CD14-positive monocyte (primary cell): ENCODE measurements around the gene TRAPPC3L. TPM values are rescaled to one million over a fixed set of nuclear protein-coding genes. Genes with fewer than 3 reads are reported as not detected.

Source experiments
- DNase-seq, 3 donors: peaks; one replicate each; pipeline ENCODE4 v3.0.0-alpha.2; 2011 to 2022
- H2AFZ ChIP-seq: 2 replicates; pipeline ENCODE4 v1.6.0; 2012; ENCODE audit warnings: mild to moderate bottlenecking, low read depth, low read length, inconsistent platforms; ENCODE audit not compliant: insufficient read depth, poor library complexity, severe bottlenecking
- H3K27ac ChIP-seq, 2 donors: 1 replicate in 1 of 2; 2 replicates in 1 of 2; pipeline ENCODE4 v1.5.1; 2012 to 2013; ENCODE audit warnings: low read length in 2 of 2, control low read depth in 1 of 2, inconsistent platforms in 1 of 2, low read depth in 1 of 2, mild to moderate bottlenecking in 1 of 2
- H3K27me3 ChIP-seq, 2 donors: one replicate each; pipeline versions ENCODE4 v1.6.0 to v1.6.1; 2011 to 2013; ENCODE audit warnings: low read length in 2 of 2; ENCODE audit not compliant: control insufficient read depth in 2 of 2, insufficient read depth in 2 of 2
- H3K36me3 ChIP-seq, 2 donors: replicated peaks in 1 of 2; 1 replicate in 1 of 2; 2 replicates in 1 of 2; pipeline versions ENCODE4 v1.5.1 to v1.6.1; 2012 to 2013; ENCODE audit warnings: low read length in 2 of 2, control low read depth in 1 of 2, inconsistent platforms in 1 of 2, mild to moderate bottlenecking in 1 of 2; ENCODE audit not compliant: insufficient read depth in 2 of 2, control insufficient read depth in 1 of 2
- H3K4me1 ChIP-seq, 2 donors: 1 replicate in 1 of 2; 2 replicates in 1 of 2; pipeline versions ENCODE4 v1.5.1 to v1.6.1; 2012 to 2013; ENCODE audit warnings: low read length in 2 of 2, control low read depth in 1 of 2, inconsistent platforms in 1 of 2, mild to moderate bottlenecking in 1 of 2, moderate library complexity in 1 of 2; ENCODE audit not compliant: insufficient read depth in 2 of 2, control insufficient read depth in 1 of 2
- H3K4me2 ChIP-seq: replicated peaks from 2 replicates; pipeline ENCODE3; 2012; ENCODE audit warnings: low read length, moderate library complexity, mild to moderate bottlenecking; ENCODE audit not compliant: poor library complexity, severe bottlenecking; ENCODE audit errors: extremely low read depth
- H3K4me3 ChIP-seq, 3 experiments: fragments of 200-600 bp in 1 of 3; sonication (generic) in 1 of 3; replicated peaks in 1 of 3; 1 replicate in 2 of 3; 2 replicates in 1 of 3; pipeline ENCODE4 v1.5.1; 2011 to 2013; ENCODE audit warnings: low read length in 3 of 3, mild to moderate bottlenecking in 3 of 3, control low read depth in 2 of 3, low read depth in 2 of 3, inconsistent platforms in 1 of 3, moderate library complexity in 1 of 3
- H3K79me2 ChIP-seq: 2 replicates; pipeline ENCODE4 v1.6.0; 2012; ENCODE audit warnings: mild to moderate bottlenecking, control low read depth, inconsistent platforms, low read length, moderate library complexity; ENCODE audit not compliant: insufficient read depth
- H3K9ac ChIP-seq: 2 replicates; pipeline ENCODE4 v1.6.0; 2017; ENCODE audit warnings: low read length, mild to moderate bottlenecking; ENCODE audit not compliant: insufficient read depth, poor library complexity, severe bottlenecking
- H3K9me3 ChIP-seq, 2 donors: replicated peaks in 1 of 2; 1 replicate in 1 of 2; 2 replicates in 1 of 2; pipeline versions ENCODE4 v1.5.1 to v1.6.1; 2012 to 2013; ENCODE audit warnings: low read length in 2 of 2, control low read depth in 1 of 2; ENCODE audit not compliant: control insufficient read depth in 1 of 2, insufficient read depth in 1 of 2
- H4K20me1 ChIP-seq: 2 replicates; pipeline ENCODE4 v1.6.0; 2012; ENCODE audit warnings: mild to moderate bottlenecking, low read length, control low read depth, moderate library complexity; ENCODE audit not compliant: insufficient read depth
- H3K27ac Mint-ChIP-seq, 7 donors: one replicate each; pipeline ENCODE4 v1.8.0; 2020; ENCODE audit warnings: mild to moderate bottlenecking in 7 of 7, mixed read lengths in 7 of 7, moderate library complexity in 6 of 7, inconsistent platforms in 2 of 7
- H3K27me3 Mint-ChIP-seq, 3 donors: one replicate each; pipeline ENCODE4 v1.8.0; 2021 to 2022; ENCODE audit warnings: low read depth in 3 of 3, mild to moderate bottlenecking in 3 of 3, mixed read lengths in 3 of 3, moderate library complexity in 3 of 3, inconsistent platforms in 1 of 3
- H3K36me3 Mint-ChIP-seq, 2 donors: one replicate each; pipeline ENCODE4 v1.8.0; 2020; ENCODE audit warnings: mixed read lengths in 2 of 2, inconsistent platforms in 1 of 2, mild to moderate bottlenecking in 1 of 2
- H3K4me1 Mint-ChIP-seq: one replicate; pipeline ENCODE4 v1.8.0; 2020; ENCODE audit warnings: mild to moderate bottlenecking, mixed read lengths
- H3K4me3 Mint-ChIP-seq, 2 donors: one replicate each; pipeline ENCODE4 v1.8.0; 2020; ENCODE audit warnings: mild to moderate bottlenecking in 2 of 2, mixed read lengths in 2 of 2, moderate library complexity in 1 of 2
- H3K9me3 Mint-ChIP-seq, 7 donors: one replicate each; pipeline ENCODE4 v1.8.0; 2020 to 2022; ENCODE audit warnings: mixed read lengths in 7 of 7, mild to moderate bottlenecking in 6 of 7, moderate library complexity in 6 of 7, inconsistent platforms in 2 of 7
- CTCF ChIP-seq: fragments of 200-600 bp; IDR thresholded peaks from one replicate; pipeline ENCODE4 v1.8.0; 2022; ENCODE audit warnings: antibody characterized with exemption, mild to moderate bottlenecking
- WGBS: methylation state at CpG from one replicate; pipeline ENCODE4 v1.1.5; 2013; ENCODE audit warnings: missing lambda C conversion rate; ENCODE audit not compliant: insufficient coverage; 5-methylcytosine and 5-hydroxymethylcytosine counted together
- intact Hi-C, 2 donors: fragments of 100-400 bp; cut with micrococcal nuclease; formaldehyde crosslinking; loops; one replicate each; pipeline versions ENCODE4 v1.15.0 to v1.15.1; 2023
- polyA plus RNA-seq, 3 donors: library from polyadenylated mRNA; depleted of rRNA in 1 of 3; unstranded in 2 of 3; stranded (reverse) in 1 of 3; fragments of 300-500 nt in 2 of 3; fragments of >200 nt in 1 of 3; fragmentation: Illumina TruSeq in 2 of 3; gene quantifications; 1 replicate in 2 of 3; 2 replicates in 1 of 3; pipeline ENCODE4 v1.2.3, GENCODE V29; 2012 to 2021

TRAPPC3L gene
- polyA plus RNA-seq, 3 donors, result 0.17 TPM; not detected in 2

GRCh38 chr6:116564311-116564710, 18.8 kb upstream of the TRAPPC3L start:
- peaks cover 5 to 8% of the 10 kb centered on the region in 2 donors for H3K9me3 ChIP-seq
- H3K4me2 ChIP-seq, result no peak overlapping the region
- no peak overlapping the region for H3K9ac ChIP-seq
- H3K4me1 ChIP-seq, result peaks cover 18 to 23% of the 10 kb centered on the region in 2 donors
- Mint-ChIP-seq H3K36me3 (no peaks in the 10 kb centered on the region), H3K9me3 (peaks cover 3 to 9% (median 6%) of the 10 kb centered on the region in 7 donors), H3K27ac (peak overlapping the region in 1 of 7 donors; percentile 10), H3K4me1 (peaks cover 29% of the 10 kb centered on the region), H3K4me3 (no peak overlapping the region), H3K27me3 (peaks cover 6 to 12% (median 9%) of the 10 kb centered on the region in 3 donors)
- no peak for DNase-seq
- no peak overlapping the region for H2AFZ ChIP-seq
- H3K27me3 ChIP-seq, result no peaks in the 10 kb centered on the region
- TF ChIP-seq CTCF, result no peak
- H4K20me1 ChIP-seq, result no peaks in the 10 kb centered on the region
- 100% methylated on average over 2 of the region's 7 CpGs for WGBS
- H3K4me3 ChIP-seq, result no peak overlapping the region
- no peak overlapping the region for H3K27ac ChIP-seq
- no peaks in the 10 kb centered on the region for H3K36me3 ChIP-seq
- intact Hi-C loops, result no loop called here
- H3K79me2 ChIP-seq, result no peaks in the 10 kb centered on the region

GRCh38 chr6:116563830-116564229, 18.3 kb upstream of the TRAPPC3L start:
- Histone ChIP-seq H3K9ac (no peak overlapping the region), H3K27ac (no peak overlapping the region), H3K36me3 (no peaks in the 10 kb centered on the region), H4K20me1 (no peaks in the 10 kb centered on the region), H3K4me1 (peaks cover 14 to 18% of the 10 kb centered on the region in 2 donors), H3K9me3 (peaks cover 5 to 8% of the 10 kb centered on the region in 2 donors), H2AFZ (no peak overlapping the region), H3K27me3 (no peaks in the 10 kb centered on the region), H3K79me2 (no peaks in the 10 kb centered on the region), H3K4me2 (no peak overlapping the region), H3K4me3 (no peak overlapping the region)
- intact Hi-C loops, result no loop called here
- 95% methylated on average over 7 of the region's 9 CpGs for WGBS
- Mint-ChIP-seq H3K36me3 (no peaks in the 10 kb centered on the region), H3K4me1 (peaks cover 24% of the 10 kb centered on the region), H3K4me3 (no peak overlapping the region), H3K27me3 (peaks cover 6 to 12% (median 9%) of the 10 kb centered on the region in 3 donors), H3K27ac (peak overlapping the region in 1 of 7 donors; percentile 10), H3K9me3 (peaks cover 3 to 9% (median 6%) of the 10 kb centered on the region in 7 donors)
- DNase-seq, result no peak
- TF ChIP-seq CTCF, result no peak
